ENCODE measurements around the gene TOP2B.

- TF ChIP-seq SP1 (IDR thresholded peaks at IDR 0.05) (no peak), FOXA1 (IDR thresholded peaks at IDR 0.05) (no peak), TARDBP (IDR thresholded peaks at IDR 0.05) (no peak), FOXM1 (IDR thresholded peaks at IDR 0.05; ENCODE audit: borderline replicate concordance) (no peak), ZNF384 (IDR thresholded peaks at IDR 0.05) (no peak), SUZ12 (IDR thresholded peaks at IDR 0.05) (no peak), ARNT (IDR thresholded peaks at IDR 0.05) (no peak), FOXK2 (IDR thresholded peaks at IDR 0.05) (no peak), BHLHE40 (IDR thresholded peaks at IDR 0.05; ENCODE audit: borderline replicate concordance) (no peak), HDGF (IDR thresholded peaks at IDR 0.05; ENCODE audit: borderline replicate concordance) (no peak)
These were observed 107.0 kb downstream of the TOP2B start for GRCh38 chr3:25557694-25558093.
